NCI-H748 (cell line): ENCODE data around the gene ZNF594.
"Not testable (repeated sequence)": the region's sequence is repeated elsewhere in the genome, so short reads cannot be mapped to it uniquely, and the experiment has no call there.

Experiments
- DNase-seq: peaks from one replicate; lab custom pipeline; 2025; ENCODE audit not compliant: unreplicated experiment; lab: John Stamatoyannopoulos, UW

ZNF594 gene

GRCh38 chr17:5191541-5192417, at the start of gene ZNF594:
ZNF594 (minus strand) TSS chr17:5191868; CDS start chr17:5184256, 7,612 bp downstream.
- DNase-seq, result peak; percentile 99

DNA sequence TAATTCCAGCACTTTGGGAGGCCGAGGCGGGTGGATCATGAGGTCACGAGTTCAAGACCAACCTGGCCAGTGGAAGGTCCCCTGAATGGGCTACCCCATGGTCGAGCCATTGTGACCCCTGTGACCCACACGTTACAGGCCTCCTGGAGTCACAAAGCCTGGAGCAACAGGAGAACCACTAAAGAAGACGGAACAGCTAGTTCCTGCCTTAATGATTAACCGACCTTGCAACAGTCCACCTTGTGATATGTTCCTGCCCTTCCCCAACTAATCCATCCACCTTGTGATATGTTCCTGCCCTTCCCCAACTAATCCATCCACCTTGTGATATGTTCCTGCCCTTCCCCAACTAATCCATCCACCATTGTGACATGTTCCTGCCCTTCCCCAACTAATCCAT, 48.1 kb upstream of the ZNF594 start:
- not testable (repeated sequence) for DNase-seq

GRCh38 chr17:5238333-5238732, 46.7 kb upstream of the ZNF594 start:
- peak; percentile 58 for DNase-seq

DNA sequence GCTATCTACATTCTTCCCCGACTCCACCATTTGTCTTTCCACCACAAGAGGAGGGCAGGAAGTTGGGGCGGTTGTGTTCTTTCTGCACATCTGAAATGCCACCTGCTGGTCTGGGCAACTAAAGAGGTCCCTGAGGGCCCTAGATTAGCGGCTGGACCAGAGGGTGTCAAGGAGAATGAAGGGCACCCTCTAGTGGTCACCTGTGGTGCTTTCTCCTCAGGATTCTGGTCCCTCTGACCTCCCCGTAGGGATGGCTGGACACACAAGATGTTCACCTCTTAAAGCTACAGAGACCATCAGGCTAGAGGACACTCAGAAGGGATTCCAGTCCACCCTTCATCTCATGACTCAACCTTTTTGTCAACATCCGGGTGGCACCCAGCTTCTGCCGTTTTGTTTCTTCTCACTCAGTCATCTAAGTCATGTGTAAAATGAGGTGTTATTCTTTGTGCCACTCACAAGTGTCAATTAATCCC, 45.9 kb upstream of the ZNF594 start:
- DNase-seq, result peak; percentile 89

DNA sequence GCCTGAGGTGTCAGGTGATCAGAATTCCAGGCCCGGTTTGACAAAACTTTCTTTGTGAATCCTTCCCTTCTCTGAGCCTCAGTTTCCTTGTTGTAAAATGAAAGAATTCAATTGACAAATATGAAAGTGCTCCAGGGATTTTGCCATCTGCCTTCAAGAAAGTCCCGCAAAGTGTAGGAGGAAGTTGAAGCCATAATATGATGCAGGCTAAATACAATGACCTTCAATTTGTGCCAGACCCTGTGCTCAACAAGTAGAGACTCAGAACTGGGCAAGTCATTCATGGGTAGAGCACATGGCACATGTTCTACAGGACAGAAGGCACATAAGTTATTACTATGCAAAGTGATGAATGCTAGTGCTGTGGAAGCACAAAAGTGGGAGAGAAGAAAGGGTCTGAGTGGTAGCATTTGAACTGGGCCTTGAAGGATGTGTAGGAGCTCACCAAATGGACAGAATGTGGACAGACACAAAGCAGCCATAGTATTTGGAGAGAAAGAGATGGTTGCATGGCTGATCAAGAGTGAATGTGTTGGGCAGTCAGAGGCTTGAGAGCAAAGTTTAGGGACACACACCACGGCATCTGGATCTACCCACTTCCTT, 45.4 kb upstream of the ZNF594 start:
- no peak for DNase-seq

- DNase-seq, result no peak
Measured at GRCh38 chr17:5234645-5235576, 43.2 kb upstream of the ZNF594 start, which contains the start of gene SCIMP. SCIMP (minus strand) TSS chr17:5234860; CDS start chr17:5234755, 105 bp downstream.

- not testable (repeated sequence) for DNase-seq
Measured at GRCh38 chr17:5233492-5233891, 41.8 kb upstream of the ZNF594 start.

DNA sequence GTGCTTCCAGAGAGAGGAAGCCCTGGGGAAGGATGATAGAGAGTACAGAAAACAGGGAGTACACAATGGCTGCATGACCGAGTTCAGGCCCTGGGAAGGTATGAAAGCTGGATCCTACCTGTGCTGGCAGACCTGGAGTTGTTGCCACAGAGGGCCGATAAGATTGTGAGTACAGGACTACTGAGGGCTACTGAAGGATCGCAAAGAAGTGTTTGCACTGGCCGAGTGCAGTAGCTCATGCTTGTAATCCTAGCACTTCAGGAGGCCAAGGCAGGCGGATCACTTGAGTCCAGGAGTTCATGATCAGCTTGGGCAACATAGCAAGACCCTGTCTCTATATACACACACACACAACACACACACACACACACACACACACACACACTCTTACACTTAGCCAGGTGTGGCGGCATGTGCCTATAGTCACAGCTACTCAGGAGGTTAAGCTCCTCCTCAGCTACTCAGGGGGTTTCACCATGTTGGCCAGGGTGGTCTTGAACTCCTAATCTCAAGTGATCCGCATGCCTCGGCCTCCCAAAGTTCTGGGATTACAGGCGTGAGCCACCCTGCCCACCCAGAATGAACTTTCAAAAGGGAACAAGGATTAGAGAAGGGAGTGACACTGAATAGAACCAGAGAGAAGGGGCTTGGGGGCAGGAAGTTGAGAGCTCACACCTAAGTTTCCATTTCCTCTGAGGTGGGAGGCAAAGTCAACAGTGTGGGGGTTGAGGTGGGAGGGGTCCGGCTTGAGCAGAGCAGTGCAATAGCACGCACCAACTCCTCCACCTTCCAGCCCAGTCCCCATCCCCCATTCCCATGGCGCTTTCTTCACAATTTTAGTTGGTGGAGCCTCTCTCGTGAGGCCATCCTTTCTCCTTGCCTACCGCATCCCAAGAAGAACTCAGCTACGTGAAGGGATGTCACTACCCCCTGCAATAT, 35.5 kb upstream of the ZNF594 start:
- no peak for DNase-seq

DNA sequence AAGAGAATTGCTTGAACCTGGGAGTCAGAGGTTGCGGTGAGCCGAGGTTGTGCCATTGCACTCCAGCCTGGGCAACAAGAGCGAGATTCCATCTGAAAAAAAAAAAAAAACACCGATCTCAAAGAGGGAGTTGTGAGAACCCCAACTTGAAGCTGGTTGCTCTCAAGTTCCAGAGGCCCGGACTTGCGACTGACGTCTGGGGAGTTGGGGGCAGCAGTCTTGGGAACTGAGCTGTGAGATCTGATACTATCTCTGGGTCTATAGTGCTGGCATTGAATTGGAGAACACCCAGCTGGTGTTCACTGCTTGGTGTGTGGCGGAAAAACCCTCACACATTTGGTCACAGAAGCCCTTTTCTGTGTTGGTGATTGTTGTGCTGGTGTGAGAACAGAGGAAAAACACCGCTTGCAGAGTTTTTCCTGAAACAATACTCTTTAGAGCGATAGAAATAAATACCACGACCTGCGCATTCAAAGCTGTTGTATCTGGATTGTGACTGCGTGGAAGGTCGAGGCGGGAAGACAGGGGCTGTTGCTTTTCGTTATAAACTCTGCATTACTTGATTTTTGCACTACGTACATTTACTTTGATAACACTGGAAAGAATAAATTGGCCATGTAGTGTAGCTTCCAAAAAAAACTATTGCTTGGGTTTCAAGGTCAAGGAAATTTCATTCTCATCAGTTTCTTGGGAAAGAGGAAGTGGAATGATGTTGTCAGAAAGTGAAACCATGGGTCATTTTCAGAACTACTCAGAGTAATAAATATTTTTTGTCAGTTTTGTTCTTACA, 34.2 kb upstream of the ZNF594 start:
- no peak for DNase-seq

DNA sequence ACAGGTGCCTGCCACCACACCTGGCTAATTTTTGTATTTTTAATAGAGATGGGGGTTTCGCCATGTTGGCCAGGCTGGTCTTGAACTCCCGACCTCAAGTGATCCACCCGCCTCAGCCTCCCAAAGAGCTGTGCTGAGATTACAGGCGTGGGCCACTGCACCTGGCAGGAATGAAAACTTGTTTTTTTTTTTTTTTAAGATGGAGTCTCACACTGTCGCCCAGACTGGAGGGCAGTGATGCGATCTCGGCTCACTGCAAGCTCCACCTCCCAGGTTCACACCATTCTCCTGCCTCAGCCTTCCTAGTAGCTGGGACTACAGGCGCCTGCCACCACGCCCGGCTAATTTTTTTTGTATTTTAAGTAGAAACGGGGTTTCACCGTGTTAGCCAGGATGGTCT, 30.2 kb upstream of the ZNF594 start:
- DNase-seq, result not testable (repeated sequence)

GRCh38 chr17:5220074-5220473, 28.4 kb upstream of the ZNF594 start:
- no peak for DNase-seq

GRCh38 chr17:5219536-5219935, 27.9 kb upstream of the ZNF594 start:
- DNase-seq, result no peak

DNA sequence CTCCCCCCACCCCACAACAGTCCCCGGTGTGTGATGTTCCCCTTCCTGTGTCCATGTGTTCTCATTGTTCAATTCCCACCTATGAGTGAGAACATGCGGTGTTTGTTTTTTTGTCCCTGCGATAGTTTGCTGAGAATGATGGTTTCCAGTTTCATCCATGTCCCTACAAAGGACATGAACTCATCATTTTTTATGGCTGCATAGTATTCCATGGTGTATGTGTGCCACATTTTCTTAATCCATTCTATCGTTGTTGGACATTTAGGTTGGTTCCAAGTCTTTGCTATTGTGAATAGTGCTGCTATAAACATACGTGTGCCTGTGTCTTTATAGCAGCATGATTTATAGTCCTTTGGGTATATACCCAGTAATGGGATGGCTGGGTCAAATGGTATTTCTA, 25.9 kb upstream of the ZNF594 start:
- not testable (repeated sequence) for DNase-seq

DNA sequence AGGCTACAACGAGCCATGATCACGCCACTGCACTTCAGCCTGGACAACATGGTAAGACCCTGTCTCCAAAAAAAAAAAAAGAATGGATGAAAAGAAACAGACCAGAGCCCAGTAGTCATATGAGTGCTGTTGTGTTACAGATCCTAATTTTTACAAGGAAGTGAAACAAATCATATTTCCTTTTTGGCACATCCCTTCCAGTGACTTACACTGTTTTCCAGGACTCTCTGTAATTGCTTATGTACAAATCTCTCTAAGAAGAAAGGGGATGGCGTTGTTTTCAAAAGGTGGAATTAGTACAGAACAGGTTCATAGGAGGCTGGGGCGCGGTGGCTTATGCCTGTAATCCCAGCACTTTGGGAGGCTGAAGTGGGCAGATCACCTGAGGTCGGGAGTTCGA, 19.8 kb upstream of the ZNF594 start:
- DNase-seq, result no peak

DNA sequence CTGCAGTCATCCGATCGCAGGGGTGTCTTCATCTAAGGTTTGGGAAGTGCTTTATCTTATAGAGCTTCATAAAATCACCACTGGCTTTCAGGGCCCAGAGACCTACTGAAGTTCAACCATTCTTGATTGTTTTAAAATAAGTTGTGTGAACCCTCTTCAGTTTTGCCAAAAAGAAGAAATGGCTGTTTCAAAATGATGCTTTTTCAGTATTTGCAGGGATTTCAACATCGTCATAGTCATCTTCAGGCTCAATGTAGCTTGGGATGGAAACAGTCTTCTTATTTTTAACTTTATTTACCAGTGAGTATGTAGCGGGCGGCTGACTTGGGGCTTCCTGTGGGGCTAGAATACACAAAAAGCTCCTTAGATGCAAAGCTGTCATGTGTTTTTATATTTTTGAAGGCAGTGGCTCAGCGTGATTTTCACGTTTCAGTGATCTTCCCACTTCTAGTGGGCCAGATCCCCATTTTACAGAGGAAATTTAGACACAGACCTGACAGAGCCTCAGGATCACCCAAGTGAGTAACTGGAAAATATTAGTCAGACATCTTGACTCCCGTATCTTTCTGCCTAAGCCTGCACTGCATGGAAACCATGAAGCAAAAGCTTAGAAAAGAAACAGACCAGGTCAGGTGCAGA, 19.1 kb upstream of the ZNF594 start:
- no peak for DNase-seq

DNA sequence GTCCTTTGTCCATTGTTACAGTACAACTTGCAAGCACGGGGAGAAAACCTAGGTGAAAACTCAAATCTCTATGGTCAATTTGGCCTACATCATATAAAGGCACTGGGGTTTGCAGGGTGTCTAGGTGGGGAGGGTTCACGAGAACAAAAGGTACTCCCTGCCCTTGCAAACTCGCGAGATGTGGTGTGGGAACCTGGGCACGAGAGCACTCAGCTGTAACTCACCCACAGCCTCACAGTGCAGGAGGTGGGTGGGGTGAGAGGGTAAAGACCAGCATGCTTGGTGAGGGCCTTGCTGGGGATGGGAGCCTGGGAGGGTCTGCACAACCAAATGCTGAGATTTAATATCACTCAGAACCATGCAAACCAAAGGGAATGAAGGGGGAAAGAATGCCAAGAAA, 18.4 kb upstream of the ZNF594 start:
- no peak for DNase-seq

GRCh38 chr17:5209396-5209795, 17.7 kb upstream of the ZNF594 start:
- DNase-seq, result no peak

DNA sequence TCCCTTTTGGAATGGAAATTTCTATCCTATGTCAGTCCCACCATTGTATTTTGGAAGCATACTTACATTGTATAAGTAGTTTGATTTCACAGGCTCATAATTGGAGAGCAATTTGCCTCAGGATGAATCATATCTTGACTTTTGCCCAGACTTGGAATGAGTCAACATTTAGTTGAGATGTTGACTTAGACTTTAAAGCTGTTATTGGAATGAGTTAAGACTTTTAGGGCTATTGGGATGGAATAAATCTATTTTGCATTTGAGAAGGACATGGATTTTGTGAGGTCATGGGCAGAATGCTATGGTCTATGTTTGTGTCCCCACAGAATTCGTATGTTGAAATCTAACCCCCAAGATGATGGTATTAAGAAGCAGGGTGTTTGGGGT, 12.2 kb upstream of the ZNF594 start:
- no peak for DNase-seq
